Esophagus squamous epithelium (tissue), 5 donors: ENCODE results near the gene AXIN1. TPM values are rescaled to one million over a fixed set of nuclear protein-coding genes. Genes with fewer than 3 reads are reported as not detected.

Experiments used
- DNase-seq: peaks from one replicate; lab custom pipeline; 2025; lab: John Stamatoyannopoulos, UW
- H3K27ac ChIP-seq, 4 donors: fragments of 200-600 bp; sonication (generic); one replicate each; pipeline ENCODE4 v1.5.1; 2016 to 2019; ENCODE audit warnings: mild to moderate bottlenecking in 1 of 4
- H3K27me3 ChIP-seq, 4 donors: fragments of 200-600 bp; sonication (generic); 1 replicate in 3 of 4; 2 replicates in 1 of 4; pipeline versions ENCODE4 v1.5.1 to v1.6.0; 2017 to 2021; ENCODE audit warnings: antibody characterized with exemption in 1 of 4
- H3K36me3 ChIP-seq, 3 donors: fragments of 200-600 bp; sonication (generic); one replicate each; pipeline ENCODE4 v1.5.1; 2016 to 2019
- H3K4me1 ChIP-seq, 3 donors: fragments of 200-600 bp; sonication (generic); one replicate each; pipeline ENCODE4 v1.5.1; 2017 to 2019
- H3K4me3 ChIP-seq, 4 donors: fragments of 200-600 bp; sonication (generic); 1 replicate in 3 of 4; 2 replicates in 1 of 4; pipeline ENCODE4 v1.5.1; 2016 to 2019; ENCODE audit warnings: mild to moderate bottlenecking in 2 of 4, moderate library complexity in 1 of 4
- H3K9me3 ChIP-seq, 3 donors: fragments of 200-600 bp; sonication (generic); one replicate each; pipeline ENCODE4 v1.5.1; 2016 to 2019
- POLR2A ChIP-seq, 4 donors: fragments of 450-650 bp; IDR thresholded peaks; one replicate each; pipeline ENCODE4 v1.6.1; 2017; ENCODE audit warnings: antibody characterized with exemption in 4 of 4, mild to moderate bottlenecking in 4 of 4, moderate library complexity in 3 of 4
- WGBS, 2 donors: methylation state at CpG; one replicate each; pipeline ENCODE4 v1.1.5; 2018; 5-methylcytosine and 5-hydroxymethylcytosine counted together
- intact Hi-C: fragments of 100-400 bp; cut with DNase I; formaldehyde crosslinking; loops from one replicate; pipeline ENCODE4 v1.15.0; 2022
- total RNA-seq, 4 donors: library from RNA; depleted of rRNA; stranded (reverse); fragments of >200 nt; gene quantifications; one replicate each; pipeline ENCODE4 v1.1.0, GENCODE V29; 2016
- TF ChIP-seq, protein P1 (sequence below), 6 experiments: fragments of 450-650 bp in 4 of 6; fragments of 200-600 bp in 2 of 6; sonication (generic) in 2 of 6; IDR thresholded peaks; one replicate each; pipeline ENCODE4 v1.5.1; 2016 to 2019; ENCODE audit warnings: antibody characterized with exemption in 6 of 6, mild to moderate bottlenecking in 4 of 6, moderate library complexity in 4 of 6
- donor health status: DM: yes; HTN: yes; CAD: no.

The AXIN1 gene
- total RNA-seq, 4 donors from 2014 or later = 17.8 to 32.2 (median 22.2) TPM

GRCh38 chr16:303760-304505, 48.6 kb downstream of the AXIN1 start:
- Histone ChIP-seq H3K4me1 (peaks cover 0 to 12% (median 0%) of the 10 kb centered on the region in 3 donors), H3K4me3 (no peak overlapping the region), H3K27ac (no peak overlapping the region), H3K27me3 (no peaks in the 10 kb centered on the region), H3K9me3 (no peaks in the 10 kb centered on the region), H3K36me3 (peaks cover 0 to 90% (median 11%) of the 10 kb centered on the region in 3 donors)
- no peak for DNase-seq
- WGBS, 2 donors = 93 to 94% methylated on average over 18 to 33 of the region's 43 CpGs
- intact Hi-C loops = no loop called here
- TF ChIP-seq, protein P1, sequence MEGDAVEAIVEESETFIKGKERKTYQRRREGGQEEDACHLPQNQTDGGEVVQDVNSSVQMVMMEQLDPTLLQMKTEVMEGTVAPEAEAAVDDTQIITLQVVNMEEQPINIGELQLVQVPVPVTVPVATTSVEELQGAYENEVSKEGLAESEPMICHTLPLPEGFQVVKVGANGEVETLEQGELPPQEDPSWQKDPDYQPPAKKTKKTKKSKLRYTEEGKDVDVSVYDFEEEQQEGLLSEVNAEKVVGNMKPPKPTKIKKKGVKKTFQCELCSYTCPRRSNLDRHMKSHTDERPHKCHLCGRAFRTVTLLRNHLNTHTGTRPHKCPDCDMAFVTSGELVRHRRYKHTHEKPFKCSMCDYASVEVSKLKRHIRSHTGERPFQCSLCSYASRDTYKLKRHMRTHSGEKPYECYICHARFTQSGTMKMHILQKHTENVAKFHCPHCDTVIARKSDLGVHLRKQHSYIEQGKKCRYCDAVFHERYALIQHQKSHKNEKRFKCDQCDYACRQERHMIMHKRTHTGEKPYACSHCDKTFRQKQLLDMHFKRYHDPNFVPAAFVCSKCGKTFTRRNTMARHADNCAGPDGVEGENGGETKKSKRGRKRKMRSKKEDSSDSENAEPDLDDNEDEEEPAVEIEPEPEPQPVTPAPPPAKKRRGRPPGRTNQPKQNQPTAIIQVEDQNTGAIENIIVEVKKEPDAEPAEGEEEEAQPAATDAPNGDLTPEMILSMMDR (IDR thresholded peaks at IDR 0.05) = no peak
- no peak for TF ChIP-seq POLR2A (IDR thresholded peaks at IDR 0.05)

DNA sequence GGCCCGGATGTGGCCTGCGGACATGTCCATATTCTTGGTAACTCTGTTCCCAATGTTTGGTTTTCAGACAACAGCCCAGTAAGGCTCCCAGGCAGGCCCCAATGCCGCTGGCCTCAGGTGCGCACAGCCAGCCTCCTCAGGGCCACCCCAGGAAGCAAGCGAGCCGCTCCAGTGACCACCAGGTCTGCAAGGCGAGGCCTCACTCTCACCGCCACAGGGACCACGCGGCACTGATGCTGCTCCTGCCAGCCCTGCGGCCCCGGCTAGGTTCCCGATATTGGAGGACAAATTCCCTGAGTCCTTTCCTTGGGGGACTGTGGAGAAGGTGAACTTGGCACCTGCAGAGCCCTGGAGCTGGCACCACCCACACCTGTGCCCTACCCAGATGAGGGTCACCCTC, 50.6 kb downstream of the AXIN1 start:
- Histone ChIP-seq H3K27ac (no peak overlapping the region), H3K4me3 (no peak overlapping the region), H3K9me3 (no peaks in the 10 kb centered on the region), H3K36me3 (peaks cover 10 to 90% (median 11%) of the 10 kb centered on the region in 3 donors), H3K27me3 (no peaks in the 10 kb centered on the region), H3K4me1 (peaks cover 0 to 12% (median 0%) of the 10 kb centered on the region in 3 donors)
- intact Hi-C loops = no loop called here
- WGBS, 2 donors = 94 to 100% methylated on average over 1 to 2 of the region's 13 CpGs
- TF ChIP-seq, protein P1 (IDR thresholded peaks at IDR 0.05) = no peak
- TF ChIP-seq POLR2A (IDR thresholded peaks at IDR 0.05) = no peak
- no peak for DNase-seq

- H3K27ac ChIP-seq = no peak overlapping the region
- H3K27me3 ChIP-seq = no peaks in the 10 kb centered on the region
- DNase-seq = no peak
- peaks cover 13 to 90% (median 13%) of the 10 kb centered on the region in 3 donors for H3K36me3 ChIP-seq
- no peak overlapping the region for H3K4me3 ChIP-seq
- peaks cover 0 to 6% (median 0%) of the 10 kb centered on the region in 3 donors for H3K4me1 ChIP-seq
- intact Hi-C loops = no loop called here
- 88 to 95% methylated on average over 4 to 6 of the region's 6 CpGs for WGBS, 2 donors
- H3K9me3 ChIP-seq = no peaks in the 10 kb centered on the region
- TF ChIP-seq, protein P1 (IDR thresholded peaks at IDR 0.05) = no peak
- TF ChIP-seq POLR2A (IDR thresholded peaks at IDR 0.05) = no peak
Observed at GRCh38 chr16:301235-301634, 51.3 kb downstream of the AXIN1 start.

- TF ChIP-seq, protein P1 (IDR thresholded peaks at IDR 0.05) = no peak
- no peak for TF ChIP-seq POLR2A (IDR thresholded peaks at IDR 0.05)
- intact Hi-C loops = no loop called here
- WGBS, 2 donors = 79 to 94% methylated on average over 3 to 18 of the region's 32 CpGs
Observed at GRCh38 chr16:297832-298231, 54.7 kb downstream of the AXIN1 start.

GRCh38 chr16:296806-297510, 55.6 kb downstream of the AXIN1 start:
- H3K9me3 ChIP-seq = no peaks in the 10 kb centered on the region
- no peaks in the 10 kb centered on the region for H3K4me1 ChIP-seq
- peaks cover 14 to 89% (median 19%) of the 10 kb centered on the region in 3 donors for H3K36me3 ChIP-seq
- H3K4me3 ChIP-seq = no peak overlapping the region
- no peak for DNase-seq
- H3K27ac ChIP-seq = no peak overlapping the region
- intact Hi-C loops = no loop called here
- 69 to 76% methylated on average over 19 to 27 of the region's 37 CpGs for WGBS, 2 donors
- H3K27me3 ChIP-seq = no peaks in the 10 kb centered on the region
- TF ChIP-seq, protein P1 (IDR thresholded peaks at IDR 0.05) = no peak
- no peak for TF ChIP-seq POLR2A (IDR thresholded peaks at IDR 0.05)

More at GRCh38 chr16:297832-298231, 54.7 kb downstream of the AXIN1 start:
- Histone ChIP-seq H3K9me3 (no peaks in the 10 kb centered on the region), H3K4me3 (no peak overlapping the region), H3K27me3 (no peaks in the 10 kb centered on the region), H3K27ac (no peak overlapping the region), H3K4me1 (no peaks in the 10 kb centered on the region), H3K36me3 (peaks cover 14 to 89% (median 19%) of the 10 kb centered on the region in 3 donors)
- DNase-seq = no peak
